Inferior parietal cortex (tissue), 1 donor: ENCODE measurements around the gene MOXD1.
A peak's percentile ranks its signal among the peaks of the same experiment; 100 is the strongest.
"Not testable (repeated sequence)": the region's sequence is repeated elsewhere in the genome, so short reads cannot be mapped to it uniquely, and the experiment has no call there.

Experiments
- DNase-seq: peaks from one replicate; pipeline ENCODE4 v3.0.0-alpha.2; 2016; ENCODE audit errors: extremely low spot score

MOXD1 gene

DNA sequence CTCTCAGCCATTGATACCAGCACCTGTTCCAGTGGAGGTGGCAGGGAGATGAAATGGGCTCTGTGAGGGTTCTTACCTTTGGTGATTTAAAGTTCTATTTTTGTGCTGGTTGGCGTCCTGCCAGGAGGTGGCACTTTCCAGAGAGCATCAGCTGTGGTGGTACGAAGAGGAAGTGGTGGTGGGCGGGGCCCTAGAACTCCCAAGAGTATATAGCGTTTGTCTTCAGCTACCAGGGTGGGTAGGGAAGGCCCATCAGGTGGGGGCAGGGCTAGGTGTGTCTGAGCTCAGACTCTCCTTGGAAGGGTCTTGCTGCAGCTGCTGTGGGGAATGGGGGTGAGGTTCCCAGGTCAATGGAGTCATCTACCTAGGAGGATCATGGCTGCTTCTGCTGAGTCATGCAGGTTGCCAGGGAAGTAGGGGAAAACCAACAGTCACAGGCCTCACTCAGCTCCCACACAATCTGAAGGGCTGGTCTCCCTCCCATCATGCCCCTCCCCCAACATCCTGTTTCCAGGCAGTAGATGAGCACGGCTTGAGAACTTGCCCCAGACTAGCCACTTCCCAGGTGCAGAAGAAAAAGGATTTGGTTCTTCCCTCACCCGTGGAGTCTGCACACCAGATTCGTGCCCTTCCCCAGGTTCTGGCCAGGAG, 46.6 kb downstream of the MOXD1 start:
- DNase-seq, result no peak

GRCh38 chr6:132351986-132352385, 49.3 kb downstream of the MOXD1 start:
- not testable (repeated sequence) for DNase-seq

- no peak for DNase-seq
These were observed 53.0 kb downstream of the MOXD1 start for GRCh38 chr6:132348231-132348630.

GRCh38 chr6:132344811-132345210, 56.5 kb downstream of the MOXD1 start:
- DNase-seq, result no peak

GRCh38 chr6:132341646-132342045, 59.6 kb downstream of the MOXD1 start:
- DNase-seq, result no peak

GRCh38 chr6:132334521-132334885, 66.8 kb downstream of the MOXD1 start:
- DNase-seq, result no peak

DNA sequence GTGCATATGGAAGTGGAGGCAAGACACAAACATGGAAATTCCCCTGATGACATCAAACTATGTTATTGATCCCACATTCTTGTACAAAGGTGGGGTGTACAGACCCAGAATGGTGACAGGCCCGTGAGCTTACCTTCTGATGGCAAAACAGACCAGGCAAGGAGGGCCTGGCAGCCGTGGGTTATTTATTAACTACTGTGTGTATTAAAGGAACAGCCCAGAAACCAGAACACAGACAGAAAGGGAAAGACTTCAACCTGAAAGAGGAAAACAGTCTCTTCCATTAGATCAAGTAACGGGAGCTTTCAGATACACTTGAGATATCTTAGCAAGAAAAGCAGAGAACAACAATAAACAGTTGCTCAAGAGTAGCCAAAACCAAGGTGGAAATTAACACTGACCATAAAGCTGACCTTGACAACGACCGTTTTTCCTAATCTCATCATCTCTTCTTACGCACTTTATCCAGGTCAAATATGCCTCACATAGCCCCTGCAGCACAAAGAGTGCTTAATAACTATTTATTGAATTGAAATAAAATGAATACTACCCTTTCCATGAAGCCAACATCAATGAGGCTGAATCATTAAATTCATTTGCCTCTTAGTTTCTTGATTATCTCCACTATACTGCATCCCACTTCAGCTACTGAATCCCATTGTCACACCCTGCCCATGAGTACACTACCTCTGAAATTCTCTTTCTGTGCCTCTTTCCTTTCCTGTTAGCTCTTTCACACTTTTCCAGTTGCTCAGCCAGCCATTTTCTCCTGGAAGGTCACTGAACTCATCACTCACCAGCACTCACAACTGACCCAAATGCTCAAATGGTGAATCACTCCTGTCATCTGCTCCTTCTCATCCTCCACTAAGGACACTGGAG, 67.4 kb downstream of the MOXD1 start:
- no peak for DNase-seq

DNA sequence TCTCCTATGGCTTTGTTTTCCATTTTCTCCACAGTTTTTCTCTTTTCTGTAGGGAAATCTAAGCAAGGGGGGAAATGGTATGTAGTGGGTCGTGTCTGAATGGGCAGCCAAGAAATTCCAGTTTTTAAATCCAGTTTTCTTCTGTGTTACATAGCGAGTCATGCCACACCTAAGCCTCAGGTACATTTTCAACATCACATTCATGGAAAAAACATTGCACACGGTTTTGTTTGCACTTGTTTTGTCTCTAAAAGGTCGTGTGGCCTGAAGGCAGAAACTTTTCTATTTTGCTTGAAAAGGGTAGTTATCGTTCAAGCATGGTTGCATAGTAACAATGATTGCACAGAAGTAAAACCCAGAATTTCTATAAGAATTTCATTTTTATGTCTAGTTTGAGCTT, 70.5 kb downstream of the MOXD1 start:
- no peak for DNase-seq

DNA sequence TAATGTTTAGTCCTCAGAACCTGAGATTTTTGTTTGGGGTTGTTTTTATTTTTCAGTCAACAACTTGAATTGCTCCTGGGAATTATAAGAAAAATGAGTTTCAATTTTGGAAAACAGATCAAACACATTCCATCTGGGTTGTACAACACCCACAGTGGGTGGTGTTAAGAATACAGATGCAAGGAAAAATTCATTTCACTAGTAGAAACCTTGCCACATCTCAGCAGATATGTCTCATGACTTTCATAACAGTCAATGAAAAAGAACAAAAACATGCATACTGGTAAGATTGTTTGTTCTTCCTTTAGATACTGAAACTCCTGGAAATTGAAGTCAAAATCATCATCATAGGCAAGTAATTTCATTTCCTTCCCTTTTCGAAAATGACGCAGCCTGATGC, 78.9 kb downstream of the MOXD1 start:
- no peak for DNase-seq

DNA sequence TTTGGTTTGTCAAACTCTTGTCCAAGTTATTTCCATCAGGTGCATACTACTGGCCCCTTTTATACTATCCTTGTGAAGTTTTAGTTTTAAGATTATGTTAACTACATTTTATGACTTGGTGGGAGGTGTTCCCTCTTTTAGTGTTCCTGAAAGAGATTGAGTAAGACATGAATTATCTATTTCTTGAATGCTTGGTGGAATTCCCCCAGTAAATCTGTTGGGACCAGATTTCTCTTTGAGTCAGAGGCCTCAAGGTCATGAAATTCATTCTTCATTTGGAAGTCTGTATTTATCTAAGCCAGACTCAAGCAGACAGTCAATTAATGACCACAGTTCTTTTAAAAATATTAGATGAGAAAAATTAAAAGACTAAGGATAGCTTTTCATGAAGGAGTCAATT, 81.3 kb downstream of the MOXD1 start:
- DNase-seq, result no peak

DNA sequence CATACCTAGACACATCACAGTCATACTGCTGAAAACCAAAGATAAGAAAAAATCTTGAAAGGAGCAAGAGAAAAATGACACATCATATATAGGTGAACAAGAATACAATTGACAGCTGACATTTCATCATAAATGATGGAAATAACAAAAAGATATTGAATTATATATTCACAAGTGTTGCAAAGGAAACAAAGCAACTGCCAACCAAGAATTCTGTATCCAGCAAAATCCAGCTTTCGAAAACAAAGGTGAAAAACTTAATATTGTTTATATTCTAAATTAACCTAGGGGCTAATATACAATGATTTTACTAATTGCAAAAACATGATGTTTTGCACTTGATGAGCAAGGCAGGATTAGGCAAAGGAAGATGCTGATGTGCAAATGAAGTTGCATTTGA, 84.3 kb downstream of the MOXD1 start:
- no peak for DNase-seq

- no peak for DNase-seq
These were observed 86.8 kb downstream of the MOXD1 start for GRCh38 chr6:132314432-132314831.

DNA sequence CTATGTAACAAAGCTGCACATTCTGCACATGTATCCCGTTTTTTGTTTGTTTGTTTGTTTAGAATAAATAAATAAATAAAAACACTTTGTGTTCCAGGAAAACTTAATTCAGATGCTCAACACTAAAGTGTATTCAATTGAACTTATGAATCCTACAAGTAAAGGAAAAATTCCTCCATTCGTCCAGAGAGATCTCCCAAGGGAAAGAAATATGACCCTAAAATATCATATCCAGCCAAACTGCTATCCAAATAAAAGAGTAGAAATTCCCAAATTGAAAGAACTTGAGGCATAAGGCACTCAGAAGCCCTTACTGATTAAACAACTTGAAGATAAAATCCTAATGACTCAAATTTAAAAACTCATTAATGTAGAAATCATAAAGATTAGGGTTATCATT, 90.4 kb downstream of the MOXD1 start:
- no peak for DNase-seq

GRCh38 chr6:132310151-132310550, 91.1 kb downstream of the MOXD1 start:
- DNase-seq, result not testable (repeated sequence)

DNA sequence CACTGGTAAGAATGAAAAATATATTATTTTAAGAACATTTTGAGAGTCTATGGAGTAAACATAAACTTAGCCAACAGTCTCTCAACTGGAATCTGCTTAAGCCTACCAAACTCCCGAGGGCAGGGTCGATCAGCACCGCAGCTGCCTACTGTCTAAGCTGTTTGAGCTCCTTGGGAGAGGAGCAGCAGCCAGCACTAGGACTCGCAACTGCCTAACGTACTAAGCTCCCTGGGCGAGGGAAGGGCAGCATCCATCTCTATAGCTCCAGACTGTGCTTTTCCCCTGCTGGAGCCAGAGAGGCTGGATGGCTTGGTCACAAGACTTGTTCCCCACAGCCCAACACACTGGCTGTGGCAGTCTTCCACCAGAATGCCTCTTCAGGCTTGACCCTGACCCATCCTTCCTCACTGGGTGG, 96.4 kb downstream of the MOXD1 start:
- no peak for DNase-seq

- DNase-seq, result peak; percentile 76
These were observed 100.8 kb downstream of the MOXD1 start for GRCh38 chr6:132300323-132300949.

GRCh38 chr6:132298344-132298949, 102.8 kb downstream of the MOXD1 start:
- DNase-seq, result peak; percentile 90

- DNase-seq, result no peak
These were observed 111.5 kb downstream of the MOXD1 start for GRCh38 chr6:132289756-132290155.

DNA sequence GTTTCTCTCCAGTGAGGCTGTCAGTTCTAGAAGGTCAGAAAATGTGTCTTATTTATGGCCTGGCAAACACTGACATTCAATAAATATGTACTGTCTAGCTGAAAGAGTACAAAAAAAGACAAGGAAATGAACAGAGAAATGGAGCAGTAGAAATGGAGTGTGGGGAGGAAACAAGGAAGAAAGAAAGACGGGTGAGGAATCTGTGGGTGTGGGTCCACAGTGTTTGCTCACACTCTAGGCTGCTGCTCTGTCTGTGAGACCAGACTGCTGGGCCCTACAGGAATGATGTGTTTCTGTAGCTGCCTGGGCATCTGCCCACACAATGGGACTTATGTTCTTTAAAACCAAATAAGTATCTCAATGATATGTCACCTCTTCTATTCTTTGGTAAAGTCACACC, 114.2 kb downstream of the MOXD1 start:
- no peak for DNase-seq

DNA sequence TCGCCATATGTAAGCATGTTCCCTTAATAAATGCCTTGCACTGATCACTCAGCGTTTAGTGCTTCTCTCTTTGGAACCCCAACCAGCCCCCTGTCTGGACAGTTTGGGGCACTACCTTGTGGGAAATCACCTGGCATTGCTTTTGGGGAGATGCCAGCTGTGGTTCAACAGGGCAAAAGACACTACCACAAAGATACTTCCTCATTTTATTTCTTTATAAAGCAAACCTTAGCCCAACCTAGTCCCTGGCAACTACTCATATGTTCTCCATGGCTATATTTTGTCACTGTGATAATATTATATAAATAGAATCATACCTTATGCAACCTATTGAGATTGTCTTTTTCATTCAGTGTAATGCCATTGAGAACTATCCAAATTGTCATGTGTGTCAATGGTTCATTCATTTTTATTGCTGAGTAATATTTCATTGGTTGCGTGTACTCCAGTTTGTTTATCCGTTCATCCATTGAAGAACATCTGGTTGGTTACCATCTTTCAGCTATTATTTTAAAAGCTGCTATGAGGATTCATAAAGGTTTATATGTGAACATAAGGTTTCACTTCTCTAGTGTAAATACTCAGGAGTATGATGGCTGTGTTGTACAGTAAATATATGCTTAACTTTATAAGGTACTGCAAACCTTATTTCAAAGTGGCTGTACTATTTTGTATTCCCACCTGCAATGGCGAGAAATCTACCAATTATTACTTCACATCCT, 114.8 kb downstream of the MOXD1 start:
- no peak for DNase-seq

GRCh38 chr6:132285004-132285780, 116.1 kb downstream of the MOXD1 start:
- no peak for DNase-seq
